ENCODE measurements around the gene CRIP3. TPM values are rescaled to one million over a fixed set of nuclear protein-coding genes. Genes with fewer than 3 reads are reported as not detected.

The CRIP3 gene
- total and polyA plus RNA-seq, 2 of the 13 experiments (the other 11 are each of a cell fraction or from before 2014, with no cell fraction given), result 6.3 to 9.3 TPM

DNA sequence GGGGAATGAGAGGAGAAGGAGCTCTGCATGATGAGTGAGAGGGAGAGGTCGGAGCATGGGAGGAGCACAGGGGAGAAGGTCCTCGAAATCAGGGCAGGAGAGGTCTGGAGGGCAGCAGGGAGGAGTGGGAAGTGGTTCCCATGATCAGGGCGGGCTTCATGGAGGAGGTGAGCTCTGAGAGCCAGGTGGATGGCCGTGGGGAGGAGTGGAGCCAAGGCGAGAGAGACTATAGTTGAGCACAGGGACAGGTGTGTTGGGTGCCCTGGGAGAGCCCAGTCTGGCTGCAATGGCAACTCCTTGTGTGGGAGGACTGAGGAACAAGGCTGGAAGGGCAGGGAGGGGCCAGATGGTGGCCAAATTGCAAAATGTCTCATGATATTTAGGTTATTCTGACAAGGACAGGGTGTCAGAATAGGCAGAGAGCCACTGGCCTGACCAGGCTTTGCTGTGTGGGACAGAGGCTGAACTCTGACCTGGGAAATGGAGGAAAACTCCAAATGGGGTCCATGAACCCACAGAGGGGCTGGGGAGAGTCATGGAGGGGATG is 44.0 kb downstream of the CRIP3 start:
- intact Hi-C loops (cut with micrococcal nuclease; ENCODE audit: unreplicated experiment), result loop anchor here (5.0 to 10.0 kb wide), 3 partner anchors 160 to 243 kb away; partner anchors contain the start of gene ABCC10
- WGBS (ENCODE audit: low lambda C conversion rate), result 96% methylated on average over 5 of the region's 5 CpGs

More for the DNA sequence above, 44.0 kb downstream of the CRIP3 start:
- Histone ChIP-seq H3K4me1 (ENCODE audit: insufficient read depth, low read length) (peaks cover 89% of the 10 kb centered on the region), H4K20me1 (ENCODE audit: insufficient read depth, low read length) (no peaks in the 10 kb centered on the region), H3K4me2 (ENCODE audit: low read depth, low read length) (no peak overlapping the region), H3K9me3 (ENCODE audit: low read length) (no peaks in the 10 kb centered on the region), H3K27me3 (ENCODE audit: control insufficient read depth in 1 of 2, insufficient read depth in 2 of 2, low read length in 2 of 2) (no peaks in the 10 kb centered on the region; a peak in 1 of 5 replicates), H3K4me3 (replicated peaks in 1 of 3; ENCODE audit: insufficient read depth in 1 of 3, low read depth in 2 of 3, low read length in 3 of 3) (no peak overlapping the region), H3K9ac (ENCODE audit: insufficient read depth, low read depth, low read length) (no peak overlapping the region), H2AFZ (ENCODE audit: low read length) (no peak overlapping the region), H3K27ac (ENCODE audit: extremely low read length, insufficient read depth, low read length) (no peak overlapping the region), H3K79me2 (ENCODE audit: insufficient read depth, low read length) (no peaks in the 10 kb centered on the region), H3K36me3 (replicated peaks in 1 of 2; ENCODE audit: control insufficient read depth in 1 of 2, insufficient read depth in 2 of 2, low read length in 2 of 2) (no peaks in the 10 kb centered on the region)
- ATAC-seq, result no peak
- POLR2A ChIA-PET, result interaction anchor here (1.1 to 20.0 kb wide), 3 partner anchors 15 to 35 kb away, joined by 4 to 314 read pairs (median 131); partner anchors contain the start of gene DNPH1
- CTCF ChIA-PET (ENCODE audit: low intra/inter-chr PET ratio, low total read pairs), result interaction anchor here (2.6 to 5.0 kb wide), 3 partner anchors 22 to 91 kb away, joined by 23 to 79 read pairs (median 25); no protein-coding TSS in a partner anchor
- no peak for FAIRE-seq
- no TSS peak for BruUV-seq (replicated peaks)
- in situ Hi-C loops (cut with HindIII; ENCODE audit: extremely low pct_ligation_motif_present, low pct_unique_long_range_greater_than_20kb), result loop anchor here (5.0 kb wide), 3 partner anchors 68 to 233 kb away; no protein-coding TSS in a partner anchor
- TF ChIP-seq CBX1 (IDR thresholded peaks at IDR 0.05; ENCODE audit: low read depth) (no peak), ZNF781 (CRISPR knock-in tag; IDR thresholded peaks at IDR 0.05; ENCODE audit: borderline replicate concordance, not compliant biosample characterization) (peak; percentile 15), FOXC1 (CRISPR knock-in tag; IDR thresholded peaks at IDR 0.05; ENCODE audit: borderline replicate concordance) (0 out of 2 replicates have a peak, but pooled peaks have one; percentile 5)
- TF ChIP-seq, protein P1, sequence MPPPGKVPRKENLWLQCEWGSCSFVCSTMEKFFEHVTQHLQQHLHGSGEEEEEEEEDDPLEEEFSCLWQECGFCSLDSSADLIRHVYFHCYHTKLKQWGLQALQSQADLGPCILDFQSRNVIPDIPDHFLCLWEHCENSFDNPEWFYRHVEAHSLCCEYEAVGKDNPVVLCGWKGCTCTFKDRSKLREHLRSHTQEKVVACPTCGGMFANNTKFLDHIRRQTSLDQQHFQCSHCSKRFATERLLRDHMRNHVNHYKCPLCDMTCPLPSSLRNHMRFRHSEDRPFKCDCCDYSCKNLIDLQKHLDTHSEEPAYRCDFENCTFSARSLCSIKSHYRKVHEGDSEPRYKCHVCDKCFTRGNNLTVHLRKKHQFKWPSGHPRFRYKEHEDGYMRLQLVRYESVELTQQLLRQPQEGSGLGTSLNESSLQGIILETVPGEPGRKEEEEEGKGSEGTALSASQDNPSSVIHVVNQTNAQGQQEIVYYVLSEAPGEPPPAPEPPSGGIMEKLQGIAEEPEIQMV (CRISPR knock-in tag; IDR thresholded peaks at IDR 0.05; ENCODE audit: low read depth), result no peak
- TF ChIP-seq, protein P2, sequence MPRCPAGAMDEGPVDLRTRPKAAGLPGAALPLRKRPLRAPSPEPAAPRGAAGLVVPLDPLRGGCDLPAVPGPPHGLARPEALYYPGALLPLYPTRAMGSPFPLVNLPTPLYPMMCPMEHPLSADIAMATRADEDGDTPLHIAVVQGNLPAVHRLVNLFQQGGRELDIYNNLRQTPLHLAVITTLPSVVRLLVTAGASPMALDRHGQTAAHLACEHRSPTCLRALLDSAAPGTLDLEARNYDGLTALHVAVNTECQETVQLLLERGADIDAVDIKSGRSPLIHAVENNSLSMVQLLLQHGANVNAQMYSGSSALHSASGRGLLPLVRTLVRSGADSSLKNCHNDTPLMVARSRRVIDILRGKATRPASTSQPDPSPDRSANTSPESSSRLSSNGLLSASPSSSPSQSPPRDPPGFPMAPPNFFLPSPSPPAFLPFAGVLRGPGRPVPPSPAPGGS (CRISPR knock-in tag; IDR thresholded peaks at IDR 0.05), result no peak
- TF ChIP-seq, protein P3, sequence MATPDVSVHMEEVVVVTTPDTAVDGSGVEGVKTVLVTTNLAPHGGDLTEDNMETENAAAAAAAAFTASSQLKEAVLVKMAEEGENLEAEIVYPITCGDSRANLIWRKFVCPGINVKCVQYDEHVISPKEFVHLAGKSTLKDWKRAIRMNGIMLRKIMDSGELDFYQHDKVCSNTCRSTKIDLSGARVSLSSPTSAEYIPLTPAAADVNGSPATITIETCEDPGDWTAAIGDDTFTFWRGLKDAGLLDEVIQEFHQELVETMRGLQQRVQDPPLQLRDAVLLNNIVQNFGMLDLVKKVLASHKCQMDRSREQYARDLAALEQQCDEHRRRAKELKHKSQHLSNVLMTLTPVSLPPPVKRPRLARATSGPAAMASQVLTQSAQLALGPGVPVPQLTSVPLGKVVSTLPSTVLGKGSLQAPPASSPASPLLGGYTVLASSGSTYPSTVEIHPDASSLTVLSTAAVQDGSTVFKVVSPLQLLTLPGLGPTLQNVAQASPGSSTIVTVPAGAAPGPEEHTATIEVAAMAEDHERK (CRISPR knock-in tag; IDR thresholded peaks at IDR 0.05; ENCODE audit: low read depth), result no peak
- TF ChIP-seq, protein P4, sequence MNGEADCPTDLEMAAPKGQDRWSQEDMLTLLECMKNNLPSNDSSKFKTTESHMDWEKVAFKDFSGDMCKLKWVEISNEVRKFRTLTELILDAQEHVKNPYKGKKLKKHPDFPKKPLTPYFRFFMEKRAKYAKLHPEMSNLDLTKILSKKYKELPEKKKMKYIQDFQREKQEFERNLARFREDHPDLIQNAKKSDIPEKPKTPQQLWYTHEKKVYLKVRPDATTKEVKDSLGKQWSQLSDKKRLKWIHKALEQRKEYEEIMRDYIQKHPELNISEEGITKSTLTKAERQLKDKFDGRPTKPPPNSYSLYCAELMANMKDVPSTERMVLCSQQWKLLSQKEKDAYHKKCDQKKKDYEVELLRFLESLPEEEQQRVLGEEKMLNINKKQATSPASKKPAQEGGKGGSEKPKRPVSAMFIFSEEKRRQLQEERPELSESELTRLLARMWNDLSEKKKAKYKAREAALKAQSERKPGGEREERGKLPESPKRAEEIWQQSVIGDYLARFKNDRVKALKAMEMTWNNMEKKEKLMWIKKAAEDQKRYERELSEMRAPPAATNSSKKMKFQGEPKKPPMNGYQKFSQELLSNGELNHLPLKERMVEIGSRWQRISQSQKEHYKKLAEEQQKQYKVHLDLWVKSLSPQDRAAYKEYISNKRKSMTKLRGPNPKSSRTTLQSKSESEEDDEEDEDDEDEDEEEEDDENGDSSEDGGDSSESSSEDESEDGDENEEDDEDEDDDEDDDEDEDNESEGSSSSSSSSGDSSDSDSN (CRISPR knock-in tag; IDR thresholded peaks at IDR 0.05), result peak; percentile 0; the same call in 1 of the 2 replicates
- TF ChIP-seq, protein P5, sequence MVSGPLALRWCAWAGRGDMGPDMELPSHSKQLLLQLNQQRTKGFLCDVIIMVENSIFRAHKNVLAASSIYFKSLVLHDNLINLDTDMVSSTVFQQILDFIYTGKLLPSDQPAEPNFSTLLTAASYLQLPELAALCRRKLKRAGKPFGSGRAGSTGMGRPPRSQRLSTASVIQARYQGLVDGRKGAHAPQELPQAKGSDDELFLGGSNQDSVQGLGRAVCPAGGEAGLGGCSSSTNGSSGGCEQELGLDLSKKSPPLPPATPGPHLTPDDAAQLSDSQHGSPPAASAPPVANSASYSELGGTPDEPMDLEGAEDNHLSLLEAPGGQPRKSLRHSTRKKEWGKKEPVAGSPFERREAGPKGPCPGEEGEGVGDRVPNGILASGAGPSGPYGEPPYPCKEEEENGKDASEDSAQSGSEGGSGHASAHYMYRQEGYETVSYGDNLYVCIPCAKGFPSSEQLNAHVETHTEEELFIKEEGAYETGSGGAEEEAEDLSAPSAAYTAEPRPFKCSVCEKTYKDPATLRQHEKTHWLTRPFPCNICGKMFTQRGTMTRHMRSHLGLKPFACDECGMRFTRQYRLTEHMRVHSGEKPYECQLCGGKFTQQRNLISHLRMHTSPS (CRISPR knock-in tag; IDR thresholded peaks at IDR 0.05; ENCODE audit: low read depth), result no peak
- DNase-seq (ENCODE audit: low spot score), result no peak
